ENCODE data around the gene MAST3. TPM values are rescaled to one million over a fixed set of nuclear protein-coding genes. Genes with fewer than 3 reads are reported as not detected.

The MAST3 gene
- total RNA-seq, 1 experiment from 2014 or later: 14.1 TPM

GRCh38 chr19:18122860-18123795, 25.6 kb downstream of the MAST3 start:
- DNase-seq: no peak
- H4K20me1 ChIP-seq (ENCODE audit: insufficient read depth): peaks cover 8% of the 10 kb centered on the region
- CTCF ChIA-PET: no interaction called here
- no peaks in the 10 kb centered on the region for H3K27me3 ChIP-seq (ENCODE audit: insufficient read depth, low read depth)
- intact Hi-C loops (cut with micrococcal nuclease; ENCODE audit: unreplicated experiment): no loop called here
- POLR2A ChIA-PET (ENCODE audit: unreplicated experiment): no interaction called here
- no peaks in the 10 kb centered on the region for H3K9me3 ChIP-seq (ENCODE audit: insufficient read depth, low read depth)
- H3K4me3 ChIP-seq: no peak overlapping the region
- no peak overlapping the region for H3K27ac ChIP-seq
- 0 out of 2 replicates have a peak, but pooled peaks cover 9% of the 10 kb centered on the region for H3F3A ChIP-seq (ENCODE audit: insufficient read depth, low read depth)
- 0 out of 2 replicates have a peak, but pooled peaks cover 4% of the 10 kb centered on the region for H3K4me1 ChIP-seq (replicated peaks; ENCODE audit: insufficient read depth)
- no peak overlapping the region for H2AFZ ChIP-seq
- H3K4me2 ChIP-seq: no peak overlapping the region
- H3K79me2 ChIP-seq (ENCODE audit: low read depth): no peaks in the 10 kb centered on the region
- TF ChIP-seq EZH2 (IDR thresholded peaks at IDR 0.05; ENCODE audit: low read depth): no peak
- TF ChIP-seq CTCF (conservative IDR thresholded peaks at IDR 0.05): no peak
- no TSS peak for BruUV-seq (replicated peaks)
- no peaks in the 10 kb centered on the region for H3K9me2 ChIP-seq (ENCODE audit: insufficient read depth)
- H3K36me3 ChIP-seq (ENCODE audit: low read depth): no peaks in the 10 kb centered on the region; the same call in 1 of the 2 replicates

GRCh38 chr19:18123819-18124218, 26.2 kb downstream of the MAST3 start:
- CTCF ChIA-PET: no interaction called here
- Histone ChIP-seq H3K79me2 (ENCODE audit: low read depth) (no peaks in the 10 kb centered on the region), H3K4me3 (no peak overlapping the region), H3K27ac (no peak overlapping the region), H3K9me3 (ENCODE audit: insufficient read depth, low read depth) (no peaks in the 10 kb centered on the region), H4K20me1 (ENCODE audit: insufficient read depth) (peaks cover 8% of the 10 kb centered on the region), H3F3A (ENCODE audit: insufficient read depth, low read depth) (0 out of 2 replicates have a peak, but pooled peaks cover 6% of the 10 kb centered on the region), H3K4me2 (no peak overlapping the region), H3K27me3 (ENCODE audit: insufficient read depth, low read depth) (no peaks in the 10 kb centered on the region), H3K4me1 (replicated peaks; ENCODE audit: insufficient read depth) (no peaks in the 10 kb centered on the region), H3K9me2 (ENCODE audit: insufficient read depth) (no peaks in the 10 kb centered on the region), H2AFZ (no peak overlapping the region), H3K36me3 (ENCODE audit: low read depth) (no peaks in the 10 kb centered on the region; the same call in 1 of the 2 replicates)
- POLR2A ChIA-PET (ENCODE audit: unreplicated experiment): no interaction called here
- intact Hi-C loops (cut with micrococcal nuclease; ENCODE audit: unreplicated experiment): no loop called here
- no TSS peak for BruUV-seq (replicated peaks)
- no peak for TF ChIP-seq EZH2 (IDR thresholded peaks at IDR 0.05; ENCODE audit: low read depth)
- TF ChIP-seq CTCF (conservative IDR thresholded peaks at IDR 0.05): no peak
- no peak for DNase-seq

GRCh38 chr19:18126097-18126496, 28.5 kb downstream of the MAST3 start:
- no peaks in the 10 kb centered on the region for H3K4me1 ChIP-seq (replicated peaks; ENCODE audit: insufficient read depth)
- H3K4me3 ChIP-seq: no peak overlapping the region
- H3K9me3 ChIP-seq (ENCODE audit: insufficient read depth, low read depth): no peaks in the 10 kb centered on the region
- no peaks in the 10 kb centered on the region for H3K79me2 ChIP-seq (ENCODE audit: low read depth)
- ChIA-PET CTCF (no interaction called here), POLR2A (ENCODE audit: unreplicated experiment) (no interaction called here)
- H3K27me3 ChIP-seq (ENCODE audit: insufficient read depth, low read depth): no peaks in the 10 kb centered on the region
- no TSS peak for BruUV-seq (replicated peaks)
- no peaks in the 10 kb centered on the region; the same call in 1 of the 2 replicates for H3K36me3 ChIP-seq (ENCODE audit: low read depth)
- no peak overlapping the region for H2AFZ ChIP-seq
- H4K20me1 ChIP-seq (ENCODE audit: insufficient read depth): peaks cover 8% of the 10 kb centered on the region
- intact Hi-C loops (cut with micrococcal nuclease; ENCODE audit: unreplicated experiment): no loop called here
- TF ChIP-seq CTCF (conservative IDR thresholded peaks at IDR 0.05): no peak
- TF ChIP-seq EZH2 (IDR thresholded peaks at IDR 0.05; ENCODE audit: low read depth): no peak
- H3K4me2 ChIP-seq: no peak overlapping the region
- H3K27ac ChIP-seq: no peak overlapping the region
- H3F3A ChIP-seq (ENCODE audit: insufficient read depth, low read depth): peaks cover 4% of the 10 kb centered on the region; the same call in 1 of the 2 replicates
- DNase-seq: no peak
- no peaks in the 10 kb centered on the region for H3K9me2 ChIP-seq (ENCODE audit: insufficient read depth)

Measured in PC-9 (cell line).